ENCODE data around the gene ZSCAN25. TPM values are rescaled to one million over a fixed set of nuclear protein-coding genes. Genes with fewer than 3 reads are reported as not detected.
"Not testable (repeated sequence)": the region's sequence is repeated elsewhere in the genome, so short reads cannot be mapped to it uniquely, and the experiment has no call there.

ZSCAN25 gene
- total RNA-seq, 1 donor from 2014 or later = 22.9 TPM

DNA sequence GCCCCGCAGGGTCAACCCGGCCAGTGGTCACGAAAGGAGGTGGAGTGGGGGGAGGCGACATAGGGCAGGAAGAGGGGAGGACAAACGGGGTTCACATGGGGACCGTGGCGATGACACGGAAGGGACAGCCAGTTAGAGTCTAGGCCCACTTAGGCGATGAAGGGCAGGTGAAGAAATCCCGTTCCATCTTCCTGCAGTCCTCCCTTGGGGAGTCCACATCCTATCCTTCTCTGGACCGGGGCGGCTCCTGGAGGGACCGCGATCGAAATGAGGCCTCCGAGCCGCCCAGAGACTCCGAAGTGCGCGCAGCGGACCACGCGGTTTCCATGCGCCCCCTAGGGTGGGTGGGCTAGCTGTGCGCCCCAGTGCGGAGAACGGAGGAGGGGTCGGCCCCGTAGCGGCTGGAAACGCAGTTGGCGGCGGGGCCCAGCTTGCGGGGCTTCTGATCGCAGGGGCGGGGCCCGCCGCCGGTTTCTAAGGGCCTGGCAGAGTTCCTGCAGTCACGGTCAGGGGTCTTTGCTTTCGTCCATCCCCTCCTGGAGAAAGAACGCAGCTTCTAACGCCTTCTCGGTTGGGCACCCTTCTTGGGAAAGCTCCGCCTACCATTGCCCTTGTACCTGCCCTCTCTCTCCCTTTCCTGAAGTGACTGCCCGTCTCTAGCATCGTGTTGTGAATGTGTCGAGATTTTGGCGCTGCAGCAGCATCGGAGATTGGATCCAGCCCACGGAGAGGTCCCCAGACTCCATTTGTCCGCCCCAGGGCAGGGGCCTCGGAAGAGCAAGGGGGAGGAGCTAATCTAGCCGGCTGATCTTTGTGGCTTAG lies 36.6 kb upstream of the ZSCAN25 start:
- peaks cover 4% of the 10 kb centered on the region for H3K4me1 Mint-ChIP-seq (ENCODE audit: unreplicated experiment)
- peak overlapping the region; percentile 93 for H3K4me3 Mint-ChIP-seq
- H3K9me3 Mint-ChIP-seq = no peaks in the 10 kb centered on the region
- no peaks in the 10 kb centered on the region for H3K36me3 Mint-ChIP-seq
- H3K27ac Mint-ChIP-seq = peak overlapping the region; percentile 71
- peak; percentile 83 for DNase-seq (ENCODE audit: extremely low spot score, unreplicated experiment)
- TF ChIP-seq CTCF (conservative IDR thresholded peaks at IDR 0.05) = peak; percentile 77
- peaks cover 18% of the 10 kb centered on the region for H3K27me3 Mint-ChIP-seq

- not testable (repeated sequence) for H3K36me3 Mint-ChIP-seq; DNase-seq (ENCODE audit: extremely low spot score, unreplicated experiment); H3K9me3 Mint-ChIP-seq; H3K4me1 Mint-ChIP-seq (ENCODE audit: unreplicated experiment)
- Mint-ChIP-seq H3K27ac (peak overlapping the region; percentile 71), H3K27me3 (peaks cover 23% of the 10 kb centered on the region), H3K4me3 (peak overlapping the region; percentile 93)
Measured at GRCh38 chr7:99580778-99581332, 35.9 kb upstream of the ZSCAN25 start.

DNA sequence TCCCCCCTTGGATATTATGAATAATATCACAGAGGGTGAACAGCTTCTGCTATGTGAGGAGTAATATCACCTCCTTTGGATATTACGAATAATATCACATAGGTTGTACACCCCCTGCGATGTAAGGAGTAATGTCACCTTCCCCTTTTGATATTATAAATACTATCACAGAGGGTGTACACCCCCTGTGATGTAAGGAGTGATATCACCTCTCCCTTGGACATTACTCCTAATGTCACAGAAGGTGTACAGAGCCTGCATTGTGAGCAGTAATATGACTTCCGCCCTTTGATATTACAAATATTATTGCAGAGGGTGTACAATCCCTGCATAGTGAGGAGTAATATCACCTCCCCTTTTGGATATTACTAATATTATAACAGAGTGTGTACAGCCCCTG lies 27.9 kb upstream of the ZSCAN25 start:
- no peak for TF ChIP-seq CTCF (conservative IDR thresholded peaks at IDR 0.05)
- no peak overlapping the region for H3K27ac Mint-ChIP-seq
- DNase-seq (ENCODE audit: extremely low spot score, unreplicated experiment) = no peak
- peaks cover 43% of the 10 kb centered on the region for H3K27me3 Mint-ChIP-seq
- no peaks in the 10 kb centered on the region for H3K9me3 Mint-ChIP-seq
- no peaks in the 10 kb centered on the region for H3K4me1 Mint-ChIP-seq (ENCODE audit: unreplicated experiment)
- no peak overlapping the region for H3K4me3 Mint-ChIP-seq
- no peaks in the 10 kb centered on the region for H3K36me3 Mint-ChIP-seq

DNA sequence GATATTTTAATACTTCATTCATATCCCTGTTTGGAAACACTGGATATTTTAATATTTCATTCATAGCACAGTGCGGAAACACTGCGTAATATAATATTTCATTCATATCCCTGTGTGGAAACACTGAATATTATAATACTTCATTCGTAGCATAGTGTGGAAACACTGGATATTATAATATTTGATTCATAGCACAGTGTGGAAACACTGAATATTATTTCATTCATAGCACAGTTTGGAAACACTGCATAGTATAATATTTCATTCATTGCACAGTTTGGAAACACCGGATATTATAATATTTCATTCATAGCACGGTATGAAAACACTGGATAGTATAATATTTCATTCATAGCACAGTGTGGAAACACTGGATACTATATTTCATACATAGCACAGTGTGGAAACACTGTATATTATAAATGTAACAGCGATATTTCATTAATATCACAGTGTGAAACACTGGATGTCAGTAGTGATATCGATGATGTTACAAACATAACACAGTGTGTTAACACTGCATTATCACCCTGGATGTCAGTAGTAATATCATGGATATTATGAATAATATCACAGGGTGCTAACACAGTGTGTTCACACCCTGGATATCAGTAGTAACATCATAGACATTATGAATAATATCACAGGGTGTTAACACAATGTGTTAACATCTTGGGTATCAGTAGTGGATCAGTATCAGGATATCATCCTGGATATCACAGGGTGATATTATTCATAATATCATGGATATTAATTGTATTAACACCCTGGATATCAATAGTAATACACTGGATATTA lies 21.6 kb upstream of the ZSCAN25 start:
- no peak overlapping the region for H3K4me3 Mint-ChIP-seq
- no peak for TF ChIP-seq CTCF (conservative IDR thresholded peaks at IDR 0.05)
- no peak for DNase-seq (ENCODE audit: extremely low spot score, unreplicated experiment)
- no peaks in the 10 kb centered on the region for H3K27me3 Mint-ChIP-seq
- no peaks in the 10 kb centered on the region for H3K4me1 Mint-ChIP-seq (ENCODE audit: unreplicated experiment)
- no peaks in the 10 kb centered on the region for H3K36me3 Mint-ChIP-seq
- no peaks in the 10 kb centered on the region for H3K9me3 Mint-ChIP-seq
- no peak overlapping the region for H3K27ac Mint-ChIP-seq

DNA sequence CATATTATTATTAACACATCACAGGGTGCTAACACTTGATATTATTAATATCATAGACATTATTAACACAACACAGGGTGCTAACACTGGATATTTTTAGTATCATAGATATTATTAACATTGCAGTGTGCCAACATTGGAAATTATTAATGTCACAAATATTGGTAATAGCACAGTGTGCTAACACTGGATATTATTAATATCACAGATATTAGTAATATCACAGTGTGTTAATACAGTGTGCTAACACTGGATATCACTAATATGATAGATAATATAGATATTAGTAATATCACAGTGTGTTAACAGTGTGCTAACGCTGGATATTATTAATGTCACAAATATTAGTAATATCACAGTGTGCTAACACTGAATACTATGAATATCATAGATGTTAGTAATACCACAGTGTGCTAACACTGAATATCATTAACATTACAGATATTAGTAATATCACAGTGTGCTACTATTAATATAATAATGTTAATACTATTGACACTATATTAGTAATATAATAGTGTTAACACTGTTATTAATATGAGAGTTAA lies 20.3 kb upstream of the ZSCAN25 start:
- Mint-ChIP-seq H3K4me3 (no peak overlapping the region), H3K9me3 (no peaks in the 10 kb centered on the region), H3K27me3 (peaks cover 12% of the 10 kb centered on the region), H3K4me1 (ENCODE audit: unreplicated experiment) (no peaks in the 10 kb centered on the region), H3K27ac (no peak overlapping the region), H3K36me3 (no peaks in the 10 kb centered on the region)
- no peak for DNase-seq (ENCODE audit: extremely low spot score, unreplicated experiment)
- TF ChIP-seq CTCF (conservative IDR thresholded peaks at IDR 0.05) = no peak
